HG03064 (cell line): ENCODE data around the gene NPR3.

Experiments used
- ATAC-seq: cut with Tn5 transposase; IDR thresholded peaks from one replicate; pipeline ENCODE4 v1.9.1; 2021; ENCODE audit warnings: low read depth; ENCODE audit not compliant: unreplicated experiment

Gene NPR3

GRCh38 chr5:32754284-32754683 is 43.2 kb downstream of the NPR3 start:
- ATAC-seq = no peak

- ATAC-seq = no peak
Measured at GRCh38 chr5:32760091-32760509, 49.0 kb downstream of the NPR3 start.

GRCh38 chr5:32765266-32765665 is 54.1 kb downstream of the NPR3 start:
- ATAC-seq = no peak

DNA sequence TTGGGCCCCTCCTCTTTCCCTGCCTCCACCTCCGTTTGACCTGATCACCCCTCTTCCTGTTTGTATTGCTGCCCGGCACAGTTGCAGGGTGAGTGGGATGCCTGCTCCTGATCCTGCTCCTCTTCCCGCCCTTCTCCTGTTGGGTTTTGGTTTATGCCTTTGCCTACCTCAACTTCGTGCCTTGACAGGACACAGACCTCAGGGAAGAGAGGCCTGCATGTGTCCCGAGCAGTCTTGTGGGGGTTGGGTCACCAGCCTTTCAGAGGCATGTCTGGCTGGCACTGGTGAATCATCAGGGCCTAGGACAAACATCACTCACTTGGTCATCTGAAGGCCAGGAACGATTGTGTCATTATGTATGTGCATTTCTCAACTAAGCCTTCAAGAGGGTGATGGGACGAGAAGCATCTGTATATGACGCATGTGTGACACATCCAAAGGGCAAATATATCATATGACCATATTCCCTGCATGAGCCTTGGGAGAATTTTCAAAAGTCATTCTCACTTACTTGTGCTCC is 56.9 kb downstream of the NPR3 start:
- ATAC-seq = no peak

- ATAC-seq = no peak
Measured at GRCh38 chr5:32769711-32770110, 58.6 kb downstream of the NPR3 start.

GRCh38 chr5:32770444-32770843 is 59.3 kb downstream of the NPR3 start:
- ATAC-seq = no peak

- ATAC-seq = no peak
Measured at GRCh38 chr5:32771037-32771436, 59.9 kb downstream of the NPR3 start.

GRCh38 chr5:32773944-32774343 is 62.8 kb downstream of the NPR3 start:
- no peak for ATAC-seq

DNA sequence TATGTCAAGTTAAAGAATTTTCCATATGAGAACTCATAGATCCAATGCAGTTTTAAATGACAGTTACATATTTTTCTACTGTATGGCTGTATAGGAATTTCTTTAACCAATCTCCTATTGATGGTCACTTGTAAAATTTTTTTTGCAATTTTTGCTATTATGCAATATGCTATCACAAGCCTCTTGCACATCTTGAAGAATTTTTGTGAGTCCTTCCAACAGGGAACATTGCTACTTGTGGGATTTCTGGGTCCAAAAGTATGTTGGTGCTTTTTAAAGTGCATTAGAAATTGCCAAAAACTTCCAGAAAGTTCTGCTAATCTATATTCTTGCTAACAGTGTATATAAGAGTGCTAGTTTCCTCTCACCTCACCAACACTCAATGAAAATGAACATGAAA is 65.1 kb downstream of the NPR3 start:
- no peak for ATAC-seq

GRCh38 chr5:32777222-32777621 is 66.1 kb downstream of the NPR3 start:
- no peak for ATAC-seq

DNA sequence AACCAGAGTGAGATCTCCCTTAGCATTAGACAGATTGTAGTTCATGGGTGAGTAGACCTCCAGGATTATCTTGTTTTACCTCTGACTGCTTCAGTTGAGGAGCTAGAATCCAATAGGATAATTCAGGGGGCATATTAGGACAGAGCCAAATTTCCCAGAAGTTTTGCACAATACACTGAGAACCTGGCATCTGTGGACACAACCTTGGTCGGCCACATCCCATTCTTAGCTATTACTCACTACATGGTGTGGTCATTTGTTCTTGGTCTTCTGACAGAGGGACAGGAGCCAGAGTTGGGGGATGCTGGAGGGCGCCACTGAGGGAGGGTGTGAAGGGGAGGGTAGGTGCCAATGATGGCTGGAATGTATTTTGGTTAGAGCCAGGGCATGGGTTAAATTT is 66.6 kb downstream of the NPR3 start:
- no peak for ATAC-seq

DNA sequence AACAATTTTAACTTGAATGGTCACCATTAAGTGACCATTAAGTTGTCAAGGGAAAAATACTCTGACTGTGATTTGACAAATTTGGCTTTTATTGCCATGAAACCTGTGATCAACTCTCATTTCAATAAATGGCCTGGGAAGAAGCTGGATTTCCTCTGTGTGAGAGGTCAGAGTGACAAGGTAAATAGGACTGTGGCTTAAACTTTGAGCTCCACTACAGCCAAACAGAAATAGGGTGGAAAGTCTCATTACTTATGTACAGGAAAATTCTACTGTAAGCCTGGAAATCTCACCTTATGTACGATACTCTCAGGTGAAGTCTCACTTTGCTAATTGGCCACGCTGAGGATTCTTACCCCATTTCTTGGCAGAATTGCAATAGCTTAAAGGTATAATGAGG is 67.3 kb downstream of the NPR3 start:
- no peak for ATAC-seq

DNA sequence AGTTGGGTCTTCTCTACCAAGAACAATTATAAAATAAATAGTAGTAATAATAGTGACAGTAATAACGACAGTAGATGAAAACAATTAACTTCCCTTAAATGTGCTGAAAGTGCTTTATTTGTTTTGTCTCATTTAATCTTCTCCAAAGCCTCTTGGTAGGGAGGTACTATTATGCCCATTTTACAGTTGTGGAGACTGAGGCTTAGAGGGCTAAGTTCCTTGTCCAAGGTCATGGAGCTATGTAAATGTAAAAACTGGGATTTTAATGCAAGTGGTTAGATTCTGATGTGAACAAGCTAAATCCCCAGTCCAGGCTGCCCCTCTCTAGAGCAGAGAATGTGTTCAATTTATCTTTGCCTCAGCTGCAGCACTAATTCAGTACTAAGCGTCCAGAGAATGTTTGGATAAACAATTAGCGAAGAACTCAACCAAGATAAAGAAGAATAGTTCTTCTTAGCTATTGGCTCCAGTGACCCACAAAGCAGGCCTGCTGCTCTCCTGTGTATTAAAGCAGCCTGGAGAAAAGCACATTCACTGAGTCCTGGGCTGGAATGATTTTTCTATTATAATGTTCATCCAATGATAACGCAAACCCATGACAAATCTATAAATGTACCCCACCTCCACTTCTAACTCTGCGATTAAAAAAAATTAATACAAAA is 68.8 kb downstream of the NPR3 start:
- no peak for ATAC-seq

- no peak for ATAC-seq
Measured at GRCh38 chr5:32780508-32780919, 69.4 kb downstream of the NPR3 start.

DNA sequence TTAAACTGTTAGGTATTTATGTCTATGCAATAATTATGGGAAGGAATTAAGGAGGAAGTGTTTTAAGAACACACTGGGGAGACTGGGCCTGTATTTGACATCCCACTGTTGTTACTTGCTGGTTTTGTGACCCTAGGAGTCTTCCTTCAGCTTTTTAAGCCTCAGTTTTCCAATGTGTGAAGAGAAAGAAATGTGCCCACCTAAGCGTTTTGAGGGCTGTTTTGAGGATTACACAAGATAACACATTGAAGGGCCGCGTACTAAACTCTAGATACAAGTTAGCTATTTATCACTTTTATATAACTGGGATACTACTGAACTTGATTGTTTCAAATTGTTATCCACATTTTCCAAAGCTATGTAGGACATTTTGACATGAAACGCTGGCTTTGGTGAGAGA is 72.5 kb downstream of the NPR3 start:
- no peak for ATAC-seq

GRCh38 chr5:32785611-32786254 is 74.6 kb downstream of the NPR3 start:
- ATAC-seq = no peak

- no peak for ATAC-seq
Measured at GRCh38 chr5:32786311-32786710, 75.2 kb downstream of the NPR3 start.

DNA sequence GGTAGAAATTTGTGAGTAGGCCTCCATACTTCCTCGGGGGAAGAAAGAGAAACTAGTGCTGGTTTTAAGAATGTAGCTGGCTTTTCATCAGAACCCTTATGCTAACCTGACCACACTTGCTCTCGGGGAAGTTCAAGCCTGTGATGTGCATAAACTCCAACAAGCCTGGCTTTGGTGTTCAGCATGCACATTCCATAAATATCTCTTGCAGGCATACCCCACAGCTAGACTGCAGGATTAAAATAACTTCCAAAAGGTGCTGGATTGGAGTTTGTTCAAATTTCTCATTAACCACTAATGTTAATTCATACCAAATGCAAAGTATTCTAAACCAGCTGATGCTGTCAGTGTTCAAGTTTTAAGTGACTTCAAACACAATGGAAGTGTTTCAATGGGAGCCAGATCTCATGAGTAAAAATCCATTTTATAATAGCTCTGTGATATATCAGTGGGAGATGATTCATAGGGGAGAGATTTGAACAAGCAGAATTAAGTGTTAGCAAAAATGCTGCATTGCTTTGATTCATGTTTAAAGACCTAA is 79.4 kb downstream of the NPR3 start:
- no peak for ATAC-seq

- no peak for ATAC-seq
Measured at GRCh38 chr5:32791536-32792243, 80.6 kb downstream of the NPR3 start.

GRCh38 chr5:32794086-32794485 is 83.0 kb downstream of the NPR3 start:
- no peak for ATAC-seq

DNA sequence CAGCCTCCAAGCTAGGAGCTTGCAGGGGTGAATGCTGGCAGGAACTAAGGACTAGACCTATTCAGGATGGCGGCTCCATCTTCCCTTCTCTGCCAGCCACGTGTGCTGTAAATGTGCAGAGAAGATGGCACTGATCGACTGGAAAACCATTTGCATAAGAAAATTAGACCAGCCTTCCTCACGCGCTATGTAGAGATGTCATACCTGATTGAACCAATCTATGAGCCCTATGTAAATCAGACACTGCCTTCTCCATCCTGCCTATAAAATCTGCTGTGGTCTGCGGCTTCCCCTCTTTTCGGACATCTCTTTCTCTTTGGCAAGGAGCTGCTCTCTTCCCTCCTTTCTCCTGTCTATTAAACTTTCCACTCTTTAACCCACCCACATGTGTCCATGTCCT is 91.6 kb downstream of the NPR3 start:
- no peak for ATAC-seq
